HG03342 (cell line): ENCODE measurements around the gene PTH2.

Experiments used
- ATAC-seq: cut with Tn5 transposase; IDR thresholded peaks from one replicate; pipeline ENCODE4 v1.9.1; 2021; ENCODE audit warnings: mild to moderate bottlenecking, moderate library complexity; ENCODE audit not compliant: unreplicated experiment

PTH2 gene

GRCh38 chr19:49432141-49433073 lies 9.2 kb upstream of the PTH2 start:
- no peak for ATAC-seq

DNA sequence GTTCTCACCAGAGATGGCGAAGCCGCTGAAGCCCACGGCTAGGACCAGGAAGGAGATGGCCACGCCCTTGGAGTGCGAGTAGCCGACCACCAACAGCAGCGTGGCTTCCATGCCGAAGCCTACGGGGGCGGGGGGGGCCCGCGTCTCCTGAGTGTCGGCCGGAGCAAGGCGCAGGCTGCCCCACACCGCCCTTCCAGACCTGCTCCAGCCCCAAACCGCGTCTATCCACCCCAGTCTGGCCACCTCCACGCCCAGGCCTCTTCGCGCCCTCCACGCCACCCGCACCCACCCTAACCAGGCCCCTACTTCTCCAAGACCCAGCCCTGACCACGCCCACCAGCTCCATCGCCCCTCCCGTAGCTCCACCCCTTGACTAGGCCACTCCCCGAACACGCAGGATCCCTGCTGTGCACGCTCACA lies 8.1 kb upstream of the PTH2 start:
- ATAC-seq = no peak

DNA sequence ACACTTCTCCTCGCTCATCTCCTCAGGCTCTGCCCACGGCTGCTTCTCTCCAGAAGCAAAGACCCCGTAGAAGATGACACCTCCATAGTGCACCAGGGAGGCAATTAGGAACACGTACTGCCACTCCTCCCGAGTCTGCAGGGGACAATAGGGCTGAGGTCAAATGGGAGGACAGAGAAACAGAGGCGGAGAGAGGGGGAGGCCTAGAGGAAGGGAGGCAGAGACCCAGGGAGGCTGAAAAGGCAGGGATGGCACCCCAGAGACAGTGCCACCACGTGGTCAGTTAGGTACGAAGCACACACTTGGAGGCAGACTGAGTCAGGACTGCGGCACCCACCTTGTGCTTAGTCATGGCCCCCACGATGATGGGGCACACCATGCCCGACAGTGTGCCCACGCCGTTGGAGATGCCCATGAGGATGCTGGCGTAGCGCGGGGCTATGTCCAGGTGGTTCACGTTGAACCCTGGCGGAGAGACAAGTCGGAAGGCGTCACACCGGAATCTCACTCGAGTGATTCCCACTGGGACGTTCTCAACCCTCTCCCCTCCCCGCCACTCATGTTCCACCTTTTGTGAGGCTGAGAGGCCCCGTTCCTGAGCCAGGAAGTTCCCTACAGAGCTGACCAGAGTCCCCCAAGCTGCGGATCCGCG lies 7.6 kb upstream of the PTH2 start:
- no peak for ATAC-seq

DNA sequence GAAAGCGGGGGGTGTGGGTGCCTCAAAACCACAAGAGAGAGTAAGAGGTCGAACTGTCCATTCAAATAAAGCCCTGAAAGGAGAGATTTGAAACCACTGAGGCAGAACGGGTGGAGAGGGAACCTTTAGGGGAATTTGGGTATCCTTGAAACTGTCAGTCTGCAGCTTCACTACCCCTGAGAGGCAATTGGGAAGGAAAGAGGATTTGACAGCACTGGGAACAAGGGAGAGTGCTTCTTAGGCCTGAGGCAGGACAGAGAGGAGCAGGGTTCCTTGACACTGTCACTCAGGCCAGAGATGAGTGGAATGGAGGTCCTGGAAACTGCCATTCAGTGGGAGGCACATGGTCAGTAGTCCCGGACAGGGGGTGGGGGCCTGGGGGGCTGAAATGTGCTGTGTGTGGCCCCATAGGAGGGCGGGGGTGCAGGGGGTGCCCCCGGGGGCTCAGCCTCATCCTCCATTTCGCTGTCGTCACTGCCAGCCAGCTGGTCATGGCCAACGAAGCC lies 7.0 kb upstream of the PTH2 start:
- ATAC-seq = no peak

DNA sequence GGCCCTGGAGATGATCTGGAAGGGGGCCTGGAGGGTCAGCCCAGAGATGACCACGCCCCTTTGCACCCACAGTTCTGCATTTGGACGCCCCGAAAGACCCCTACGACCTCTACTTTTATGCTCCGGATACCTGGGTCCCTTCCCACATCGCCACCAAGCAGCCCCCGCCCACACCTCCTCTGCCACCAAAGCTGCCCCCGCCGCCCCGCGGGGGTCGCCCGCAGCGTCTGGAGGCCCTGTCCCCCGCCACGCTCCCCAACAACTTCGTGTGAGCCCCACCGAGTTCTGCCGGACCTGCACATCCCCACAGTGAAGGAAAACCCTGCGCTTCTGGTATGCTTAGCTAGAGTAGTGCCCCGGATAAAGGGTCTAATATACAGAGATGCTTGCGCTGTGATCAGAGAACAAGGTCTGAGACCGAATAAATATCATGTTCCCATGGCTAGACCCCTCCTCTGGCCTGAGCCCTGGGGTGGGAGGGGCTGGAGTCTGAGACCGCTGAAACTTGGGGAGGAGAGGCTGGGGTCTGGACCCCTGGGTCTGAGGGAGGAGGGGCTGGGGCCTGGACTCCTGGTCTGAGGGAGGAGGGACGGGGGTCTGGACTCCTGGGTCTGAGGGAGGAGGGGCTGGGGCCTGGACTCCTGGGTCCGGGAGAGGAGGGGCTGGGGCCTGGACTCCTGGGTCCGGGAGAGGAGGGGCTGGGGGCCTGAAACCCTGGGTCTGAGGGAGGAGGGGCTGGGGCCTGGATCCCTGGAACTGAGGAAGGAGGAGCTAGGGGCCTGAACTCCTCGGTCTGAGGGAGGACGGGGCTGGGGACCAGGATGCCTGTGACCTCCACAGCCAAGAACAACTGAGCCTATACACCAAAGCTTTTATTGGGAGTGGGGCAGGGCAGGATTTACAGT lies 5.6 kb upstream of the PTH2 start:
- no peak for ATAC-seq

- no peak for ATAC-seq
Observed at GRCh38 chr19:49427855-49428546, 4.8 kb upstream of the PTH2 start.

GRCh38 chr19:49427339-49427738 lies 4.1 kb upstream of the PTH2 start:
- ATAC-seq = no peak

DNA sequence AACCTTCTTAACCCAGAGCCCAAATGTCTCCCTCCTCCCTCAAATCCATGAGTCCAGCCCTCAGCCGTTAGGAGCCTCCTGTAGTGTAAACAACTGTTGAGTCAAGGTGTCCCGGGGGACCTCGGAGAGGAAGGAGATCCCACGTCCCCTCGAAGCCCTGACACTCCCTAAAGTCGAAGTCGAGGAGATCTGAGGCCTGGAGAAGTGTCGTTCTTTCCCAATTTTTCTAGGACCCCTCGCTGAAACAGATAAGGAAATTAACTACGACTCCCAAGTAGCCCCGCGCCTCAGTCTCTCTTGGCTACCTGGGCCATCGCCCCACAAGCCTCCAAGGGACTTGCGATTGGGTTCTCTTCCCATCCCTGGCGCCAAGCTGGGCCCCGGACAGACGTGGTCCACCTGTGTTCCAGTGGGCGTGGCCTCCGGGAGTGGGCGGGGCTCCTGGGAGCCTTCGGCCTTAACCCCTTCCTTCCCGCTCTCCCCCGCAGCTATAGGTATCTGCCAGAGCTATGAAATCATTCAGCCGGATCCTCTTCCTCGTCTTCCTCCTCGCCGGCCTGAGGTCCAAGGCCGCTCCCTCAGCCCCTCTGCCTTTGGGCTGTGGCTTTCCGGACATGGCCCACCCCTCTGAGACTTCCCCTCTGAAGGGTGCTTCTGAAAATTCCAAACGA lies 2.8 kb upstream of the PTH2 start:
- no peak for ATAC-seq

DNA sequence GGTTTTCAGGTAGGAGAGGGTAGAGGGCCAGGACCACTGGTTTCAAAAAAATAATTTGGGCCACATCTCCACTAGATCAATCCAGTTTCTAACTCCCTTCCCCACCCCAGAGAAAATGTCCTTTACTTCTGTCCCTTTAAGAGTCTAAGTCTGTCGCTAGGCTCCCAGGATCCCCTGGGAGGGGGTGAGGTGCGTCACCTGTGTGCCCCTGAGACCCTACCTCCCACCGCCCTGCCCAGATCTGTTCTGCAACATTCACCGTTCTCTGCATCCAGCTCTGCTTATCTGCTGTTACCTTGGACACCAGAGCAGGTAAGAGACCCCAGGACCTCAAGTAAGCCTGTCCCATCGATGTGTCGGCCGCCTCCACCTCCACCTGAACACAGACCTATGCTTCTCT lies 1.9 kb upstream of the PTH2 start, which contains the start of gene GFY:
GFY (plus strand) TSS at position 211 of the 400 bp plus-strand sequence. CDS start 1,043 bp downstream, outside the sequence.
- ATAC-seq = no peak

DNA sequence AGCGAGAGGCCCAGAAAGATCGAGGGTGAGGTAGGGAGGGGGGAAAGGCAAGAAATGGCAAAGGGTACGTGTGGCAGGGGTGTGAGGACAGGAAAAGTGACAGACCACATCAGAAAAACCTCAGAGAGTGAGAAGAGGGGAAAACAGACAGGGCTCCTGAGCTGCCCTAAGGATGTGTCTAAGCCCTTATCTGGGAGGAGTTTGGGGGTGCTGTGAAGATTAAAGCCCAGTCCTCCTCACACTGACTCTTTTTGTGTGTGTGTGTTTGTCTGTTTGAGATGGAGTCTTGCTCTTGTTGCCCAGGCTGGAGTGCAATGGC lies 703 bp upstream of the PTH2 start:
- no peak for ATAC-seq

DNA sequence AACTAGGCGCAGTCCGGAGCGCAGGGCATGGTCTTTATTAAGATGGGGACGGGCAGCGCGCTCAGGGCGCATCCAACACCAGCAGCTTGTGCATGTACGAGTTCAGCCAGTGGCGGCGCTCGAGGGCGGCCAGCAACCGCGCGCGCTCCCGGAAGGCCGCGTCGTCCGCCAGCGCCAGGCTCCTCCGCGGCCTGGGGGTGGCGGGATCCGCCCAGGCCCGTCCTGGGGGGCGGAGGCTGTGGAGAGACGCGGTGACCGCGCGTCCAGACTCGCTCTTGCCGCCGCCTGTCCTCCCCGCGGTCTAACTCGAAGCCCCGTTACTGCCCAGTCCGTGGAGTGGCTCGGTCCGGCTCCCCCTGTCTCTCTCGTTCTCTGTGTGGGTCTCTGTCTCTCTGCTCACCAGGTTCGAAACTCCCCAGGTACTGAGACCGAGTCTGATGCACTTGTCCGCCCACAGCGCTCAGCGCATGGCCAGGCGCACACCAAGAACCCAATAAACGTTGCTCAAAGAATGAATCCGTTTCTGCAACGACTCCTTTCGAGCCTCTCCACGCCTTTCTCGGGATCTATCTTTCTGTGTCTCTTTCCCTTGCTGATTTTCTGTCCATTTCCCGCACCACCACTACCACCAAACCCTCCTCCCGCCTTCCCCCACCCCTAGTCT lies 702 bp downstream of the PTH2 start:
- ATAC-seq = no peak

DNA sequence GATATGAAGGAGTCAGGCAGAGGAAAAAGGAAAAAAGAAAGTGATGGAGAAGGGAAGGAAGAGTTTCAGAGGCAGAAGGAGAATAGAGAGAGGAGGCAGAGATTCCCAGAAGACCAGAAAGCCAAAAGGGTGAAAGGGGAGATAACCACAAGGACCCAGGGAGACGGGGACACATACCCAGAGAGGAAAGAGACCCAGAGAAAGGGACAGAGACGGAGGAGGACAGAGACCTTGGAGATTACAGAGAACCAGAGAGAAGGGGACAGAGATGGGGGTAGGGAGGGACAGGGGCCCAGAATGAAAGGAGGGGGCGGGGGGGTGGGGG lies 1.4 kb downstream of the PTH2 start:
- no peak for ATAC-seq

DNA sequence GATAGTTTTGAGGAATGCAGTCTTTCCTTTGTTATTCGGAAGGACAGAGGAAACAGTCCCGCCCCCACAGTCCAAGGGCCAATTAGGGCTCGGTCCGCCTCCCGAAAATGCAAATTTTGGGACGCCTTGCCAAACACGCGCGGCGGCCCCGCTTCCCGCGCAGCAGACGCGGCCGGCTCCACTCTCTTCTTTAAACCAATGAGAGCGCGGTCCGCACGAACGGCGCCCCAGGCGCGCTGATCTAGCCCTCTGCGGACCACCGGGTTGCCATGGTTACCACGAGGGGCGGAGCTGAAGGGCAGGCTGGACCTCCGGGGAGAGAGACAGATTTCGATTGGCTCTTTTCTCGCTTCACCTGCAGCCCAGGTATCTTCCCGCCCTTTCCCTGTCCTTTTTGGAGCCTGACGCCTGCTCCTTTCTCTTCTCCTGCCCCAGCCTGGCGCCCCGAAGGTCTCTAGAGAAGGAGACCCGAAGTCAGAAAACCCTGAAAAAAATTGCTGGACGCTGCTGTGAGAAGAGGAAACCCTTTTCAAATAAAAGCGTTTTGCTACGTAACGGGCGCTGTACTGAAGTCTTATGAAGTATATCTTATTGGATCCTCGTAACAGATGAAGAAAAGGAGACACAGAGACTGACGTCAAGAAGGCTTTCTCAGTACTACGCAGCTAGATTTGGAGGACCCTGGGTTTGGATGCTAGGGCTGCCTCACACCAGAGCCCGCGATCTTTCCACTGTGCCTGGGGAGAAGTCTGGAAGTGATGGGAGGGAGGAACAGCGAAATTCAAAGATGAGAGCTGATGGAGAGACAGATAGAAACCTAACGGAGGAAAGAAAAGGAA lies 2.0 kb downstream of the PTH2 start:
- no peak for ATAC-seq

- ATAC-seq = no peak
Observed at GRCh38 chr19:49420227-49420626, 3.0 kb downstream of the PTH2 start.

- ATAC-seq = no peak
Observed at GRCh38 chr19:49419173-49419572, 4.1 kb downstream of the PTH2 start.

- no peak for ATAC-seq
Observed at GRCh38 chr19:49418511-49418910, 4.7 kb downstream of the PTH2 start.

DNA sequence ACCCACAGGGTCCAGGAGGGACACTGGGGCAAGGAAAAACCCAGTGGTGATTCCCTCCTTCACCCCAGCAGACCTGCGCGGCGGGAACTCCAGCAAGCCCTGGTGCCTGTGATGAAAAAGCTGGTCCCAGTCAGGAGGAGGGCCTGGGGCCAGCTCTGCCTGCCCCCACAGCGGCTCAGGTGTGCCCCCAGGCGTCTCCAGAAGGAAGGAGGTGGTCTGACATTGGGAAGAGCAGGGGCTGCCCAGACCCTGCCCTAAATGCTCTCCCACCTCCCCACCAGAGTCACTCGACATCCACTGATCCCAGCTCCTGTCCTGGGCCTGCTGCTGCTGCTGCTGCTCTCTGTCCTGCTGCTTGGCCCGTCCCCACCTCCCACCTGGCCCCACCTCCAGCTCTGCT lies 6.2 kb downstream of the PTH2 start:
- no peak for ATAC-seq

GRCh38 chr19:49415810-49416200 lies 7.4 kb downstream of the PTH2 start:
- ATAC-seq = no peak
